Osteocyte (in vitro differentiated cells): Measurements from ENCODE around the gene RPS6KA5. TPM values are rescaled to one million over a fixed set of nuclear protein-coding genes. Genes with fewer than 3 reads are reported as not detected.

Experiments
- DNase-seq: peaks from one replicate; pipeline ENCODE4 v3.0.0; 2021; ENCODE audit warnings: mixed read lengths; ENCODE audit not compliant: unreplicated experiment; ENCODE audit errors: extremely low spot score
- H3K27ac Mint-ChIP-seq: one replicate; pipeline ENCODE4 v1.8.0; 2021; ENCODE audit warnings: mild to moderate bottlenecking, mixed read lengths; ENCODE audit not compliant: unreplicated experiment
- H3K27me3 Mint-ChIP-seq: one replicate; pipeline ENCODE4 v1.8.0; 2021; ENCODE audit warnings: mixed read lengths; ENCODE audit not compliant: unreplicated experiment
- H3K36me3 Mint-ChIP-seq: one replicate; pipeline ENCODE4 v1.8.0; 2021; ENCODE audit warnings: mixed read lengths; ENCODE audit not compliant: unreplicated experiment
- H3K4me1 Mint-ChIP-seq: one replicate; pipeline ENCODE4 v1.8.0; 2021; ENCODE audit warnings: mixed read lengths; ENCODE audit not compliant: unreplicated experiment
- H3K4me3 Mint-ChIP-seq: one replicate; pipeline ENCODE4 v1.8.0; 2021; ENCODE audit warnings: mild to moderate bottlenecking, moderate library complexity, mixed read lengths; ENCODE audit not compliant: unreplicated experiment
- H3K9me3 Mint-ChIP-seq: one replicate; pipeline ENCODE4 v1.8.0; 2021; ENCODE audit warnings: mixed read lengths; ENCODE audit not compliant: unreplicated experiment
- CTCF ChIP-seq: fragments of 200-600 bp; sonication (generic); IDR thresholded peaks from 2 replicates; pipeline ENCODE4 v1.5.0; 2021; ENCODE audit warnings: antibody characterized with exemption, mild to moderate bottlenecking, moderate library complexity
- total RNA-seq: library from RNA; stranded (reverse); gene quantifications from 2 replicates; pipeline ENCODE4 v1.2.1, GENCODE V29; 2021

Gene RPS6KA5
- total RNA-seq, 1 donor from 2014 or later = 3.4 TPM

- H3K27ac Mint-ChIP-seq = no peak overlapping the region
- H3K9me3 Mint-ChIP-seq = no peaks in the 10 kb centered on the region
- H3K4me1 Mint-ChIP-seq = no peaks in the 10 kb centered on the region
- DNase-seq = no peak
- H3K27me3 Mint-ChIP-seq = no peaks in the 10 kb centered on the region
- TF ChIP-seq CTCF = no peak
- no peaks in the 10 kb centered on the region for H3K36me3 Mint-ChIP-seq
- no peak overlapping the region for H3K4me3 Mint-ChIP-seq
Observed at GRCh38 chr14:90991690-90992443, 68.6 kb downstream of the RPS6KA5 start.

- Mint-ChIP-seq H3K27me3 (no peaks in the 10 kb centered on the region), H3K4me3 (no peak overlapping the region), H3K4me1 (no peaks in the 10 kb centered on the region), H3K9me3 (no peaks in the 10 kb centered on the region), H3K36me3 (no peaks in the 10 kb centered on the region), H3K27ac (no peak overlapping the region)
- DNase-seq = no peak
- no peak for TF ChIP-seq CTCF
Observed at GRCh38 chr14:90990141-90990540, 70.3 kb downstream of the RPS6KA5 start.

GRCh38 chr14:90987140-90987539, 73.3 kb downstream of the RPS6KA5 start:
- no peaks in the 10 kb centered on the region for H3K36me3 Mint-ChIP-seq
- no peaks in the 10 kb centered on the region for H3K4me1 Mint-ChIP-seq
- H3K4me3 Mint-ChIP-seq = no peak overlapping the region
- H3K9me3 Mint-ChIP-seq = no peaks in the 10 kb centered on the region
- no peak for TF ChIP-seq CTCF
- H3K27ac Mint-ChIP-seq = no peak overlapping the region
- H3K27me3 Mint-ChIP-seq = no peaks in the 10 kb centered on the region
- DNase-seq = no peak

- no peak for TF ChIP-seq CTCF
- Mint-ChIP-seq H3K4me3 (no peak overlapping the region), H3K4me1 (no peaks in the 10 kb centered on the region), H3K9me3 (no peaks in the 10 kb centered on the region), H3K27ac (no peak overlapping the region), H3K36me3 (no peaks in the 10 kb centered on the region), H3K27me3 (no peaks in the 10 kb centered on the region)
- no peak for DNase-seq
Observed at GRCh38 chr14:90986510-90986909, 73.9 kb downstream of the RPS6KA5 start.

GRCh38 chr14:90985601-90986242, 74.7 kb downstream of the RPS6KA5 start:
- H3K36me3 Mint-ChIP-seq = no peaks in the 10 kb centered on the region
- H3K27me3 Mint-ChIP-seq = no peaks in the 10 kb centered on the region
- no peaks in the 10 kb centered on the region for H3K4me1 Mint-ChIP-seq
- H3K27ac Mint-ChIP-seq = no peak overlapping the region
- H3K4me3 Mint-ChIP-seq = no peak overlapping the region
- no peaks in the 10 kb centered on the region for H3K9me3 Mint-ChIP-seq
- no peak for TF ChIP-seq CTCF
- DNase-seq = no peak
